Umbilical cord (tissue), 2 donors: ENCODE measurements around the gene SP9. TPM values are rescaled to one million over a fixed set of nuclear protein-coding genes. Genes with fewer than 3 reads are reported as not detected.
"Not testable (repeated sequence)": the region's sequence is repeated elsewhere in the genome, so short reads cannot be mapped to it uniquely, and the experiment has no call there.

Source experiments
- DNase-seq: peaks from one replicate; pipeline ENCODE4 v3.0.0-alpha.2; 2015; ENCODE audit warnings: low spot score
- total RNA-seq: library from RNA; depleted of rRNA; stranded (reverse); fragments of >200 nt; gene quantifications from one replicate; pipeline ENCODE4 v1.2.3, GENCODE V29; 2014; ENCODE audit warnings: low replicate concordance; ENCODE audit not compliant: insufficient read depth

Gene SP9
- total RNA-seq, 1 donor from 2014 or later = not detected

GRCh38 chr2:174344716-174345461, 10.1 kb downstream of the SP9 start:
- DNase-seq = no peak

- DNase-seq = no peak
Measured at GRCh38 chr2:174350018-174350417, 15.3 kb downstream of the SP9 start.

- DNase-seq = no peak
Measured at GRCh38 chr2:174350593-174351181, 15.9 kb downstream of the SP9 start.

GRCh38 chr2:174353004-174353403, 18.2 kb downstream of the SP9 start:
- DNase-seq = no peak

- DNase-seq = no peak
Measured at GRCh38 chr2:174356347-174356746, 21.6 kb downstream of the SP9 start.

- DNase-seq = not testable (repeated sequence)
Measured at GRCh38 chr2:174359663-174360062, 24.9 kb downstream of the SP9 start.

GRCh38 chr2:174362949-174363348, 28.2 kb downstream of the SP9 start:
- no peak for DNase-seq

GRCh38 chr2:174363492-174364225, 28.9 kb downstream of the SP9 start:
- not testable (repeated sequence) for DNase-seq

GRCh38 chr2:174364628-174365027, 29.9 kb downstream of the SP9 start:
- no peak for DNase-seq

- DNase-seq = no peak
Measured at GRCh38 chr2:174365571-174365970, 30.8 kb downstream of the SP9 start.

GRCh38 chr2:174368691-174369090, 33.9 kb downstream of the SP9 start:
- no peak for DNase-seq

GRCh38 chr2:174376967-174377366, 42.2 kb downstream of the SP9 start:
- DNase-seq = no peak

- no peak for DNase-seq
Measured at GRCh38 chr2:174383796-174384195, 49.0 kb downstream of the SP9 start.

GRCh38 chr2:174385201-174385600, 50.4 kb downstream of the SP9 start:
- no peak for DNase-seq

Other genes starting within 250 kb of the SP9 start
- 17.3 TPM for gene OLA1, start 86.4 kb upstream of the SP9 start, total RNA-seq
- gene SCRN3, start 60.8 kb downstream of the SP9 start, total RNA-seq = 21.7 TPM
- gene GPR155, start 152.1 kb downstream of the SP9 start, total RNA-seq = 9.9 TPM